Measurements from ENCODE around the gene WWOX. TPM values are rescaled to one million over a fixed set of nuclear protein-coding genes. Genes with fewer than 3 reads are reported as not detected.

WWOX gene
- total and polyA plus RNA-seq, 2 of the 4 experiments (the other 2 are of a cell fraction): 2.7 to 5.4 TPM

GRCh38 chr16:79165079-79165478, 1065.6 kb downstream of the WWOX start:
- H3K9me3 ChIP-seq (ENCODE audit: control insufficient read depth, insufficient read depth, low read length): peaks cover 24% of the 10 kb centered on the region
- no peak for TF ChIP-seq USF2 (IDR thresholded peaks at IDR 0.05; ENCODE audit: low read depth, low read length)
- no peak overlapping the region for H4K8ac ChIP-seq (ENCODE audit: low read depth in 2 of 2, low read length in 2 of 2)
- H3K56ac ChIP-seq (ENCODE audit: extremely low read depth, insufficient read depth, low read length): no peak overlapping the region
- in situ Hi-C loops (cut with MboI; ENCODE audit: low sequenced_read_pairs) (no loop called here), dilution Hi-C loops (cut with HindIII; ENCODE audit: low sequenced_read_pairs, unreplicated experiment) (no loop called here), intact Hi-C loops (cut with micrococcal nuclease) (no loop called here)
- ChIA-PET POLR2A (ENCODE audit: unreplicated experiment) (no interaction called here), CTCF (no interaction called here)
- no peak overlapping the region for H4K5ac ChIP-seq (ENCODE audit: low read depth, low read length)
- H3K4me2 ChIP-seq (ENCODE audit: low read depth, low read length): no peak overlapping the region
- no peak overlapping the region for H2BK120ac ChIP-seq (ENCODE audit: low read depth, low read length)
- no peaks in the 10 kb centered on the region for H3K79me1 ChIP-seq (ENCODE audit: low read depth in 1 of 2, low read length in 2 of 2)
- DNase-seq (no peak), ATAC-seq (ENCODE audit: low read depth) (no peak)
- no peak overlapping the region for H3K4me3 ChIP-seq (ENCODE audit: insufficient read depth, low read depth, low read length)
- H3K27me3 ChIP-seq (ENCODE audit: control insufficient read depth, insufficient read depth, low read length): no peaks in the 10 kb centered on the region
- BruUV-seq (replicated peaks): no TSS peak
- no peak overlapping the region for H4K91ac ChIP-seq (ENCODE audit: insufficient read depth, low read depth, low read length)
- no peak overlapping the region for H3K18ac ChIP-seq (ENCODE audit: low read depth, low read length)
- no peak overlapping the region for H2BK15ac ChIP-seq (ENCODE audit: low read depth, low read length)
- H2AK5ac ChIP-seq (ENCODE audit: low read depth, low read length): no peak overlapping the region
- no peaks in the 10 kb centered on the region for H3K4me1 ChIP-seq (ENCODE audit: control insufficient read depth, insufficient read depth, low read length)
- H3K14ac ChIP-seq (replicated peaks; ENCODE audit: low read depth, low read length): no peak overlapping the region
- no peak overlapping the region for H3K27ac ChIP-seq (ENCODE audit: insufficient read depth, low read length)
- no peak overlapping the region for H3K9ac ChIP-seq (ENCODE audit: low read depth, low read length)
- no peak overlapping the region for H3K23ac ChIP-seq (ENCODE audit: low read depth, low read length)
- H2BK5ac ChIP-seq (ENCODE audit: low read depth, low read length, poor library complexity, severe bottlenecking): no peak overlapping the region
- no peaks in the 10 kb centered on the region for H3K9me1 ChIP-seq (ENCODE audit: insufficient read depth, low read length)
- H3K4ac ChIP-seq (ENCODE audit: low read depth, low read length): no peak overlapping the region
- H2BK20ac ChIP-seq (ENCODE audit: low read depth, low read length): no peak overlapping the region
- no peak overlapping the region for H2AK9ac ChIP-seq (replicated peaks; ENCODE audit: low read depth, low read length, poor library complexity)
- no peaks in the 10 kb centered on the region for H3K36me3 ChIP-seq (ENCODE audit: control insufficient read depth, insufficient read depth, low read length)
- whole genome bisulfite sequencing, 2 experiments (ENCODE audit: extremely low coverage in 2 of 2, insufficient read length in 1 of 2): 50% methylated on average over 2 of the region's 9 CpGs; no CpG with 5 or more reads in 1 of the 2 experiments
- H2AFZ ChIP-seq (replicated peaks; ENCODE audit: low read length, poor library complexity): no peak overlapping the region
- no peaks in the 10 kb centered on the region for H4K20me1 ChIP-seq (ENCODE audit: insufficient read depth, low read length)
